ENCODE measurements around the gene LAD1.

The LAD1 gene

GRCh38 chr1:201356236-201356635 lies 42.9 kb downstream of the LAD1 start:
- DNase-seq (ENCODE audit: low read depth, low spot score) = no peak
- H3K4me3 ChIP-seq (ENCODE audit: low read depth, low read length) = no peak overlapping the region
- ChIA-PET CTCF (interaction anchor here (2.6 to 11.4 kb wide), 3 partner anchors 9 to 102 kb away, joined by 13 to 195 read pairs (median 19); no protein-coding TSS in a partner anchor), POLR2A (no interaction called here)
- TF ChIP-seq, protein P1, sequence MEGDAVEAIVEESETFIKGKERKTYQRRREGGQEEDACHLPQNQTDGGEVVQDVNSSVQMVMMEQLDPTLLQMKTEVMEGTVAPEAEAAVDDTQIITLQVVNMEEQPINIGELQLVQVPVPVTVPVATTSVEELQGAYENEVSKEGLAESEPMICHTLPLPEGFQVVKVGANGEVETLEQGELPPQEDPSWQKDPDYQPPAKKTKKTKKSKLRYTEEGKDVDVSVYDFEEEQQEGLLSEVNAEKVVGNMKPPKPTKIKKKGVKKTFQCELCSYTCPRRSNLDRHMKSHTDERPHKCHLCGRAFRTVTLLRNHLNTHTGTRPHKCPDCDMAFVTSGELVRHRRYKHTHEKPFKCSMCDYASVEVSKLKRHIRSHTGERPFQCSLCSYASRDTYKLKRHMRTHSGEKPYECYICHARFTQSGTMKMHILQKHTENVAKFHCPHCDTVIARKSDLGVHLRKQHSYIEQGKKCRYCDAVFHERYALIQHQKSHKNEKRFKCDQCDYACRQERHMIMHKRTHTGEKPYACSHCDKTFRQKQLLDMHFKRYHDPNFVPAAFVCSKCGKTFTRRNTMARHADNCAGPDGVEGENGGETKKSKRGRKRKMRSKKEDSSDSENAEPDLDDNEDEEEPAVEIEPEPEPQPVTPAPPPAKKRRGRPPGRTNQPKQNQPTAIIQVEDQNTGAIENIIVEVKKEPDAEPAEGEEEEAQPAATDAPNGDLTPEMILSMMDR (IDR thresholded peaks at IDR 0.05; ENCODE audit: insufficient read depth, low read length, missing control alignments) = no peak

- POLR2A ChIA-PET = no interaction called here
- CTCF ChIA-PET = interaction anchor here (1.7 to 11.4 kb wide), 4 partner anchors 8 to 101 kb away, joined by 3 to 195 read pairs (median 16); no protein-coding TSS in a partner anchor
- H3K4me3 ChIP-seq (ENCODE audit: low read depth, low read length) = no peak overlapping the region
- no peak for DNase-seq (ENCODE audit: low read depth, low spot score)
- TF ChIP-seq, protein P1 (IDR thresholded peaks at IDR 0.05; ENCODE audit: insufficient read depth, low read length, missing control alignments) = no peak
These were observed 43.7 kb downstream of the LAD1 start for GRCh38 chr1:201355471-201355870.

DNA sequence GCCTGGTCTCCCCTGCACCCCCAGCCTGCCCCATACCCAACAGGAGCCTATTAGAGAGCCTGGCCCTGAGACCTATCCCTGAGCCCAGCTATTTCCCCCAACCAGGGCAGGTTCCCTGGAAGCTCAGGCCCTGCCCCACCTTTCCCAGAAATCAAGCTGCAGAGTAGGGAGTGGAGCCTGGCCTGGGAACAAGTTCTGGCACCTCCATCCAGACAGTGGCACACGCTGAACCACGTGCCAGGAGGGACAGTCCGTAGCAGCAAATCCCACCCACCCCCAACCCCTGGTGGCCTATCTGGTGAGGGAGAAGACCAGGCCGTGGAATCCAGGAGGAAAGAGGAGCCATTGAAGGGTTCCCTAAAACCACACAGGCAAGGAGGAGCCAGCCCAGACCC lies 44.2 kb downstream of the LAD1 start:
- TF ChIP-seq, protein P1 (IDR thresholded peaks at IDR 0.05; ENCODE audit: insufficient read depth, low read length, missing control alignments) = no peak
- ChIA-PET CTCF (interaction anchor here (0.7 to 11.4 kb wide), 6 partner anchors 8 to 128 kb away, joined by 3 to 195 read pairs (median 8); no protein-coding TSS in a partner anchor), POLR2A (no interaction called here)
- no peak overlapping the region for H3K4me3 ChIP-seq (ENCODE audit: low read depth, low read length)
- DNase-seq (ENCODE audit: low read depth, low spot score) = no peak

DNA sequence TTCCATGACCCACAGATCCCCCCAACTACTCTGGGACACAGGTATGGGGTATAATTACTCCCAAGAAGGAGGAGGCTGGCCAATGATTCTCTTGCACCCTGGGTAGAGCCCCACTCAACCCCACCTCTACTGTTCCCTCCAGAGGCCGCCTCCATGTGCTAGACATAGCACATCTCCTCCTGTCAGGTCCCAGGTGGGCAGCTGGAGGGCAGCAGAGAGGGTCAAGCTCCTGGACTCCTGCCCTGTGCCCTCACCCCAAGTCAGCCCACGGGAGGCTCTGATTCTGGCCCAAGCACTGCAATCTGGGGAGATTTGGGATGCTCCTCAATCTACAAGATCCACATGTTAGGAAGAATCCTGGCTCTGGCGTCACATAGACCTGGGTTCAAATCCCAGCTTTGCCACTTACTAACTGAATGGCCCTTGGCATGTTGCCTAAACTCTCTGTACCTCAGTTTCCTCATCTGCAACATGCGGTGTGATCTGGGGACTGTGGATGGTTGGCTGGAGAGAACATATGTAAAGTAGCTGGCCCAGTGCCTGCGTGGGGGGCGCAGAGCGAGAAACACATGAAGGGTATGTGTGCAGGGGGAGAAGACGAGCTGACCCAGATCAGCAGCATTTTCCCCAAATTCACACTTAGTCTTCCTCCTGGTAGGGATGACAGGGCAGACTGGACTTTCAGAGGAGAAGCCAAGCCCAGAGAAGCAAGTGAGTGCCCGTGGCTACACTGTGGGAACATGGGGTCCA lies 44.8 kb downstream of the LAD1 start:
- CTCF ChIA-PET = interaction anchor here (0.7 to 11.4 kb wide), 7 partner anchors 7 to 127 kb away, joined by 3 to 195 read pairs (median 9); no protein-coding TSS in a partner anchor
- no peak for DNase-seq (ENCODE audit: low read depth, low spot score)
- TF ChIP-seq, protein P1 (IDR thresholded peaks at IDR 0.05; ENCODE audit: insufficient read depth, low read length, missing control alignments) = no peak
- POLR2A ChIA-PET = no interaction called here
- no peak overlapping the region for H3K4me3 ChIP-seq (ENCODE audit: low read depth, low read length)

GRCh38 chr1:201353186-201353940 lies 45.8 kb downstream of the LAD1 start:
- no peak for DNase-seq (ENCODE audit: low read depth, low spot score)
- POLR2A ChIA-PET = no interaction called here
- H3K4me3 ChIP-seq (ENCODE audit: low read depth, low read length) = no peak overlapping the region
- CTCF ChIA-PET = interaction anchor here (1.4 to 4.3 kb wide), 2 partner anchors 8 to 99 kb away, joined by 9 to 19 read pairs; no protein-coding TSS in a partner anchor
- TF ChIP-seq, protein P1 (IDR thresholded peaks at IDR 0.05; ENCODE audit: insufficient read depth, low read length, missing control alignments) = no peak

- DNase-seq (ENCODE audit: low read depth, low spot score) = no peak
- ChIA-PET CTCF (no interaction called here), POLR2A (no interaction called here)
- TF ChIP-seq, protein P1 (IDR thresholded peaks at IDR 0.05; ENCODE audit: insufficient read depth, low read length, missing control alignments) = no peak
- no peak overlapping the region for H3K4me3 ChIP-seq (ENCODE audit: low read depth, low read length)
These were observed 47.5 kb downstream of the LAD1 start for GRCh38 chr1:201351617-201352016.
